Activated T-helper 2 cell treated with anti-CD3 and anti-CD28 coated beads, Interferon-gamma antibody, Interleukin-2, Interleukin-4, amounts not matched to agents 10 μg/mL and 5 μg/mL and 100 μg/mL, durations not matched to agents 14 hours and 24 hours and 36 hours (primary cell): ENCODE data around the gene ETNK2. TPM values are rescaled to one million over a fixed set of nuclear protein-coding genes. Genes with fewer than 3 reads are reported as not detected.
A peak's percentile ranks its signal among the peaks of the same experiment; 100 is the strongest.

Experiments used
- DNase-seq: peaks from one replicate; pipeline ENCODE4 v3.0.0; 2021; ENCODE audit warnings: low spot score
- H3K27ac Mint-ChIP-seq: one replicate; pipeline ENCODE4 v1.8.0; 2021; ENCODE audit warnings: mixed read lengths
- H3K27me3 Mint-ChIP-seq: one replicate; pipeline ENCODE4 v1.8.0; 2021; ENCODE audit warnings: low read depth, mixed read lengths
- H3K36me3 Mint-ChIP-seq: one replicate; pipeline ENCODE4 v1.8.0; 2021; ENCODE audit warnings: low read depth, mixed read lengths
- H3K4me1 Mint-ChIP-seq: one replicate; pipeline ENCODE4 v1.8.0; 2021; ENCODE audit warnings: low read depth, mixed read lengths
- H3K4me3 Mint-ChIP-seq: one replicate; pipeline ENCODE4 v1.8.0; 2021; ENCODE audit warnings: low read depth, mild to moderate bottlenecking, moderate library complexity, mixed read lengths
- H3K9me3 Mint-ChIP-seq: one replicate; pipeline ENCODE4 v1.8.0; 2021; ENCODE audit warnings: mixed read lengths
- intact Hi-C: fragments of 100-400 bp; cut with micrococcal nuclease; formaldehyde crosslinking; loops from one replicate; pipeline ENCODE4 v1.15.1; 2023
- total RNA-seq: library from RNA; stranded (reverse); gene quantifications from 2 replicates; pipeline ENCODE4 v1.2.3, GENCODE V29; 2022

The ETNK2 gene
- total RNA-seq: 0.32 and 0.37 TPM in 2 replicates

- DNase-seq: peak; percentile 18
- Mint-ChIP-seq H3K36me3 (no peaks in the 10 kb centered on the region), H3K4me1 (peaks cover 2% of the 10 kb centered on the region), H3K27ac (no peak within 1 kb of the TSS), H3K4me3 (peak within 1 kb of the TSS; percentile 61), H3K27me3 (peaks cover 26% of the 10 kb centered on the region), H3K9me3 (no peaks in the 10 kb centered on the region)
- intact Hi-C loops: no loop called here
Observed at GRCh38 chr1:204151552-204152309, at the start of gene ETNK2. TSS of gene ETNK2 (minus strand) at chr1:204152044. CDS start at chr1:204151852, 192 bp downstream.

GRCh38 chr1:204201348-204202040 is 49.6 kb upstream of the ETNK2 start:
- intact Hi-C loops: no loop called here
- no peak overlapping the region for H3K4me3 Mint-ChIP-seq
- H3K9me3 Mint-ChIP-seq: no peaks in the 10 kb centered on the region
- H3K36me3 Mint-ChIP-seq: no peaks in the 10 kb centered on the region
- H3K4me1 Mint-ChIP-seq: no peaks in the 10 kb centered on the region
- no peak overlapping the region for H3K27ac Mint-ChIP-seq
- no peak for DNase-seq
- H3K27me3 Mint-ChIP-seq: peaks cover 20% of the 10 kb centered on the region

GRCh38 chr1:204199579-204199978 is 47.7 kb upstream of the ETNK2 start:
- intact Hi-C loops: no loop called here
- H3K36me3 Mint-ChIP-seq: no peaks in the 10 kb centered on the region
- no peak for DNase-seq
- H3K27ac Mint-ChIP-seq: no peak overlapping the region
- peaks cover 11% of the 10 kb centered on the region for H3K27me3 Mint-ChIP-seq
- H3K4me1 Mint-ChIP-seq: no peaks in the 10 kb centered on the region
- H3K4me3 Mint-ChIP-seq: no peak overlapping the region
- H3K9me3 Mint-ChIP-seq: no peaks in the 10 kb centered on the region

DNA sequence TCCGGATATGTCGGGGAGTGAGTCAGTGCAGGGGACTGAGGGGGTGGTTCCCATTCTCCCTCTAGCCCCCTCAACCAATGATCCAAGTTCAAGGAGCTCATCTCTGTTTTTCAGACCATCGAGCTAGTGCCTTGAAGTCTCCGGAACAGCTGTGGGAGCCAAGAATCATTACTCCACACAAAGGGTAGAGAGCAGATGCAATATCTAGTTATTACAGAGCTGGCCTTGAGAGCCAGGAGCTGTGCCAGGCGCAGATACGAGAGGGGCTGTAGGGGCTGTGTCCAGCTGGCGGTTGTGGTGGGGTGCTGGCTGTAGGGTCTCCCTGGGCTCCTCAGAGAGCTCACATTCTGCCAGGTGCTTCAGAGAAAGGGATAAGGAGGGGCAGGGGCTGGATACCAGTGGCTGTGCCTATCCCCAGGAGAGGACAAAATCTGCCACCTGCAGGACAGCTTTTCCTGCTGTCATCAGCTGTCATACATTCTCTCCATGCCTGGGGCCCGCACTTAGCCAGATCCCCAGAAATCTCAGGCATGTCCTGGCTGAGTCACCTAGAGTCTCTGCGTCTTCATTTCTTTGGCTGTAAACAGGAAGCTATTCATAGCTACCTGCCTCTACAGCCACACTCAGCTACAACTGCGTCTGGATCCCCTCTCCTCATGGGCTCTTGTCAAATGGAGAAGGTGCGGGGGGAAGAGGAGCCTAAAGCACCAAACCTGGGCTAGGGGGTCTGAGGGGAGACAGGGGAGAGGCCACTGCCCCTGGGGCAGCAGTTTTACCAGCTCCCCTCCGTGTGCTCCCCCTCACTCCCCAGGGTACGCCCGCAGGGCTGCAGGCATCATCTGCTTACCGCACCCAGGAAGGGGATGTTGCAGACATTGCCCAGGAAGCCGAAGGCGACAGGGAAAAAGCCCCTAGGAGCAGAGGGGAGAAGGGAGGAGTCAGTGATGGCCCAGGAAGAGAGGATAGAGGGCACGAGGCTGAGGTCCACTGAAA is 46.8 kb upstream of the ETNK2 start:
- Mint-ChIP-seq H3K4me3 (no peak overlapping the region), H3K27ac (no peak overlapping the region), H3K27me3 (peaks cover 3% of the 10 kb centered on the region), H3K4me1 (no peaks in the 10 kb centered on the region), H3K9me3 (no peaks in the 10 kb centered on the region), H3K36me3 (no peaks in the 10 kb centered on the region)
- no peak for DNase-seq
- intact Hi-C loops: no loop called here

DNA sequence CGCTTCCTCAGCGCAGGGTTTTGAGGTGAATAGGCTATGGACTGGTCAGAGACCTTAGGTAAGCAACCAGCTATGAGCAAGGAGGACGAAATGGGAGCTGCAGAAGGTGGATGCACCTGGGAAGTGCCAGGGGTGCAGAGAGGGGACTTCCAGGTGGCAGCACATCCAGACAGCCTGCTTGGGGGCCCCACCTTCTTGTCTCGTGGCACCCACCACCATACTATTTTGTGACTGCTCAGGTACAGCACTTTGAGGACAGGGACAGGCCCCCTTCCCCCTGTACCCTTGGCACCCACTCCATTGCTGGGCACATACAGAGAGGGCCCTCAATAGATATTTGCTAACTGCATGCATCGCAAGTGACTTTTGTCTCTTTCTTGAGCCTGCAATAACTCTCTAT is 45.2 kb upstream of the ETNK2 start:
- H3K27ac Mint-ChIP-seq: no peak overlapping the region
- no peaks in the 10 kb centered on the region for H3K36me3 Mint-ChIP-seq
- DNase-seq: no peak
- no peak overlapping the region for H3K4me3 Mint-ChIP-seq
- no peaks in the 10 kb centered on the region for H3K4me1 Mint-ChIP-seq
- H3K9me3 Mint-ChIP-seq: no peaks in the 10 kb centered on the region
- H3K27me3 Mint-ChIP-seq: peaks cover 8% of the 10 kb centered on the region
- intact Hi-C loops: no loop called here

GRCh38 chr1:204196068-204196795 is 44.4 kb upstream of the ETNK2 start, which contains the start of gene KISS1:
TSS of gene KISS1 (minus strand) at chr1:204196491. CDS start at chr1:204192876, 3,615 bp downstream.
- H3K4me1 Mint-ChIP-seq: no peaks in the 10 kb centered on the region
- no peak within 1 kb of the TSS for H3K4me3 Mint-ChIP-seq
- no peaks in the 10 kb centered on the region for H3K9me3 Mint-ChIP-seq
- no peak within 1 kb of the TSS for H3K27ac Mint-ChIP-seq
- peaks cover 12% of the 10 kb centered on the region for H3K27me3 Mint-ChIP-seq
- intact Hi-C loops: no loop called here
- DNase-seq: no peak
- H3K36me3 Mint-ChIP-seq: no peaks in the 10 kb centered on the region

DNA sequence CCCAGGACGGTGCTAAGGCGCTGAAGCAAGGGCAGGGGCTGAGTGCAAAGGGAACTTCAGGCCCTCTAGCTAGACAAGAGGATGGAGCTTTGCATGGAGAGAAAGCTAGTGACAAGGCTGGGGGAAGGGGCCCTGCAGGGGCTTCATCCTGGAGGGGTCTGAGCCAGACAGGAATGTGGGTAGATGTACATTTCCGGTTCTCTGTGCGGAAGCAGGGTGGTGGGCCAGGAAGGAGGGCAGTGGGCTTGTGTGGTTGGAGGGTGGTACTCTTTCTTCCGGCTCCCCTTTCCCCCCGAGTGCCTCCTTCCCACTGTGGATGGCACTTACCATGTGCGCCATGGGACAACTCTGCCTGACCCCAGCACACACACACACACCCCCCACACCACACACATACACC is 42.9 kb upstream of the ETNK2 start:
- Mint-ChIP-seq H3K4me3 (no peak overlapping the region), H3K27me3 (peaks cover 21% of the 10 kb centered on the region), H3K27ac (no peak overlapping the region), H3K36me3 (no peaks in the 10 kb centered on the region), H3K9me3 (no peaks in the 10 kb centered on the region), H3K4me1 (peaks cover 3% of the 10 kb centered on the region)
- intact Hi-C loops: no loop called here
- DNase-seq: no peak

GRCh38 chr1:204194080-204194479 is 42.2 kb upstream of the ETNK2 start:
- intact Hi-C loops: no loop called here
- no peaks in the 10 kb centered on the region for H3K36me3 Mint-ChIP-seq
- H3K4me1 Mint-ChIP-seq: peaks cover 7% of the 10 kb centered on the region
- H3K9me3 Mint-ChIP-seq: no peaks in the 10 kb centered on the region
- no peak for DNase-seq
- H3K27me3 Mint-ChIP-seq: peaks cover 27% of the 10 kb centered on the region
- no peak overlapping the region for H3K27ac Mint-ChIP-seq
- H3K4me3 Mint-ChIP-seq: no peak overlapping the region

DNA sequence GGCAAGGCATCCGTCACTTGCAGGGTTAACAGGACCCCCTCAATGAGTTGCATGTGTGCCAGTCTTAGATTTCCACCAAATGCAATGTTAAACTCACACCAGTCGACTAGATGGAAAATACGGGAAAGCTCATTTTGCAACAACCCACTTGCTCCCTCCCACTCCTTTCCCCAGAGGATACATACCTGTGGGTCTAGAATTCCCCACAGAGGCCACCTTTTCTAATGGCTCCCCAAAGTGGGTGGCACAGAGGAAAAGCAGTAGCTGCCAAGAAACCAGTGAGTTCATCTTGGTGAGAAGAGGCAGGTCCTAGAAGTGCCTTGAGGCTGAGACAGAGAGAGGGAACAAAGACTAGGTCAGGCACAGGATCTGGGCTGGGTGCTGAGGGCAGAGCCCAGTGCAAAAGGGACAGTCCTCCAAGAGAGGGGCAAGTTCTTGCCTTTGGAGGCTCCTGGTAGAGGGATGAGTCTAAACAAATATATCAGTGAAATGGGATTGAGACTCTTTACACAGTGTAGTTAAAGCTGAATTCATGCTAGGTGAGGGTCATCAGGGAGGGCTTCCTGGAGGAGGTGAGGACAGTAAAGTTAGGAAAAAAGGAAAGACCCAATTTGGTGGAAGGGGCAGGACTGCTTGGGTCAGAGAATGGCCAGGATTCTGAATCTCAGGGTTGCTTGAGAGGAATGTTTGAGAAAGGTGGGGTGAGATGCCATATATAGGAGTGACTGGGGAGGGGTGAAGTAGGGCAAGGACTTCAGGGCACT is 40.9 kb upstream of the ETNK2 start:
- H3K27ac Mint-ChIP-seq: no peak overlapping the region
- H3K9me3 Mint-ChIP-seq: no peaks in the 10 kb centered on the region
- DNase-seq: no peak
- peaks cover 35% of the 10 kb centered on the region for H3K27me3 Mint-ChIP-seq
- peaks cover 11% of the 10 kb centered on the region for H3K4me1 Mint-ChIP-seq
- H3K36me3 Mint-ChIP-seq: no peaks in the 10 kb centered on the region
- H3K4me3 Mint-ChIP-seq: no peak overlapping the region
- intact Hi-C loops: no loop called here

DNA sequence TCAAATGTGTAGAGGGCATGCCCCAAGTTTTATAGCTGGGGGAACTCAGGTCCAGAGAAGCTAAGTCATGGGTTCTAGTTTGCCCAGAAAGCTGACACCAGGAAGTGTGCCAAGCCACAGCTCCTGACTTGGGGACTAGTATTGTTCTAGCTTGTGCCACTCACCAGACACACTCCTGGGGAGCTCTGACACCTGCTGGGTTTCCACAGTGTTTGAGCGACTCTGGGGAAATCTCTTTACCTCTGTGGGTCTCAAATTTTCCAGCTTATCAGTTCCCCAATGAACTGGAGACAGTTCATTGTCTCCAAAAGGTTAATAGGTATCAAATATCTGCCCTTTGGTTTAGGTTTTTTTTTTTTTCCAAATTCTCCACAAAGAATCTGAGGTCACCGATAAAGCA is 40.2 kb upstream of the ETNK2 start:
- no peak overlapping the region for H3K4me3 Mint-ChIP-seq
- no peaks in the 10 kb centered on the region for H3K36me3 Mint-ChIP-seq
- intact Hi-C loops: no loop called here
- peaks cover 40% of the 10 kb centered on the region for H3K27me3 Mint-ChIP-seq
- H3K9me3 Mint-ChIP-seq: no peaks in the 10 kb centered on the region
- DNase-seq: no peak
- H3K27ac Mint-ChIP-seq: no peak overlapping the region
- H3K4me1 Mint-ChIP-seq: peaks cover 11% of the 10 kb centered on the region

DNA sequence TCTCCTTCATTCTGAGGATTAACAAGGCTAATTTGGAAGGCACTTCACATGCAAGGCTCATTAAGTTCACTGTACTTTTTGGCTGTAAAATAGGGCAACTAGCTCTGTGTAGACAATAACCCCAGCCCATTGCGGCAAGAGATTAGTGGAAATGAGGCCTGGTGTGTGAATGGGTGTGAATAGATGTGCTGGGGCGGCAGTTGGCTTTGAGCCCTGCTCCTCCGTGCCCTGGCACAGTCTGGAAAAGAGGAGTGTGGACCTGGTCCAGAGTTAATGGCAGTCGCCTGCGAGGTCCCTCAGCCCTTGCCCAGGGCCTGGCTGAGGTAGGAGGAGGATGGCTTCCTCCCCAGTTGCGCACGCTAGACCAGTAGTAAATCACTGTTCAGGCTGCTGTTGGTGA is 39.6 kb upstream of the ETNK2 start:
- Mint-ChIP-seq H3K9me3 (no peaks in the 10 kb centered on the region), H3K4me1 (peaks cover 11% of the 10 kb centered on the region), H3K4me3 (no peak overlapping the region), H3K27me3 (peaks cover 45% of the 10 kb centered on the region), H3K36me3 (no peaks in the 10 kb centered on the region), H3K27ac (no peak overlapping the region)
- intact Hi-C loops: no loop called here
- DNase-seq: no peak
